Endothelial cell of umbilical vein (primary cell): ENCODE data around the gene LMLN. TPM values are rescaled to one million over a fixed set of nuclear protein-coding genes. Genes with fewer than 3 reads are reported as not detected.

Experiments used
- BruUV-seq: library from RNA; stranded (reverse); fragments of 400-500 nt; replicated peaks from 2 replicates; lab custom pipeline; 2021; lab: Mats Ljungman, UMichigan
- CTCF ChIA-PET: fragments of 300-600, 350-600 bp; sonication (Branson Sonifier 250); formaldehyde crosslinking; loops from one replicate; lab custom pipeline; 2021; ENCODE audit warnings: antibody characterized with exemption, inconsistent platforms; lab: Charles Lee
- POLR2A ChIA-PET: fragments of 300-600, 350-600 bp; sonication (Branson Sonifier 250); formaldehyde crosslinking; loops from one replicate; lab custom pipeline; 2021; ENCODE audit warnings: antibody characterized with exemption, inconsistent platforms; lab: Charles Lee
- DNase-seq: peaks from one replicate; pipeline ENCODE4 v3.0.0-alpha.2; 2011; ENCODE audit warnings: low read depth, low spot score
- FAIRE-seq: peaks from 2 replicates; lab custom pipeline; 2011; peaks lifted over from hg19 to GRCh38; lab: Jason Lieb, UNC
- H2AFZ ChIP-seq: 2 replicates; pipeline ENCODE4 v1.6.0; 2012; ENCODE audit warnings: low read depth, low read length, control low read depth, inconsistent platforms
- H3K27ac ChIP-seq: 2 replicates; pipeline ENCODE4 v1.5.1; 2011; ENCODE audit warnings: low read depth, mild to moderate bottlenecking, control low read depth, low read length, moderate library complexity; ENCODE audit not compliant: insufficient read depth
- H3K27me3 ChIP-seq, 2 experiments: 2 replicates each; pipeline versions ENCODE4 v1.6.0 to v1.6.1; 2011; ENCODE audit warnings: low read length in 2 of 2, mixed read lengths in 1 of 2; ENCODE audit not compliant: control insufficient read depth in 2 of 2, insufficient read depth in 2 of 2
- H3K36me3 ChIP-seq, 2 experiments: 2 replicates in 1 of 2; 3 replicates in 1 of 2; pipeline ENCODE4 v1.5.1; 2011; ENCODE audit warnings: low read length in 2 of 2, mild to moderate bottlenecking in 1 of 2, moderate library complexity in 1 of 2; ENCODE audit not compliant: control insufficient read depth in 2 of 2, insufficient read depth in 2 of 2; ENCODE audit errors: extremely low read depth in 1 of 2
- H3K4me1 ChIP-seq: 3 replicates; pipeline ENCODE4 v1.5.1; 2011; ENCODE audit warnings: mild to moderate bottlenecking, low read length; ENCODE audit not compliant: control insufficient read depth, insufficient read depth; ENCODE audit errors: extremely low read depth
- H3K4me2 ChIP-seq: 2 replicates; pipeline ENCODE4 v1.6.1; 2011; ENCODE audit warnings: low read length, control low read depth, mixed read lengths; ENCODE audit not compliant: insufficient read depth
- H3K4me3 ChIP-seq, 3 experiments: fragments of 200-600 bp in 1 of 3; sonication (generic), shearing (Covaris generic) in 1 of 3; replicated peaks in 1 of 3; 2 replicates each; pipeline ENCODE4 v1.5.1; 2011 to 2016; ENCODE audit warnings: control low read depth in 3 of 3, low read length in 3 of 3, mild to moderate bottlenecking in 2 of 3, inconsistent platforms in 1 of 3, low read depth in 1 of 3, moderate library complexity in 1 of 3; ENCODE audit not compliant: insufficient read depth in 1 of 3
- H3K79me2 ChIP-seq: 2 replicates; pipeline ENCODE4 v1.6.0; 2012; ENCODE audit warnings: low read length, inconsistent platforms; ENCODE audit not compliant: control insufficient read depth, insufficient read depth
- H3K9ac ChIP-seq: replicated peaks from 2 replicates; pipeline ENCODE3; 2011; ENCODE audit warnings: low read length, control low read depth; ENCODE audit not compliant: insufficient read depth; ENCODE audit errors: extremely low read depth
- H3K9me1 ChIP-seq: replicated peaks from 3 replicates; pipeline ENCODE4 v1.6.0; 2011; ENCODE audit warnings: mild to moderate bottlenecking, low read length; ENCODE audit not compliant: control insufficient read depth, insufficient read depth; ENCODE audit errors: extremely low read depth
- H3K9me3 ChIP-seq: replicated peaks from 2 replicates; pipeline ENCODE4 v1.5.1; 2012; ENCODE audit warnings: low read length, inconsistent platforms; ENCODE audit not compliant: control insufficient read depth, insufficient read depth
- H4K20me1 ChIP-seq: replicated peaks from 2 replicates; pipeline ENCODE3; 2011; ENCODE audit warnings: mild to moderate bottlenecking, low read length; ENCODE audit not compliant: control insufficient read depth, insufficient read depth; ENCODE audit errors: extremely low read depth
- EZH2 ChIP-seq: IDR thresholded peaks from 2 replicates; pipeline ENCODE4 v1.6.1; 2012; ENCODE audit warnings: borderline replicate concordance, low read depth, mild to moderate bottlenecking, moderate library complexity, low read length, inconsistent platforms; ENCODE audit not compliant: severe bottlenecking
- FOS ChIP-seq: IDR thresholded peaks from 2 replicates; pipeline ENCODE4 v1.6.1; 2011; ENCODE audit warnings: mild to moderate bottlenecking, low read length, moderate library complexity, borderline replicate concordance; ENCODE audit not compliant: insufficient read depth
- GATA2 ChIP-seq: IDR thresholded peaks from 2 replicates; pipeline ENCODE4 v1.7.0; 2011; ENCODE audit warnings: low read depth, mild to moderate bottlenecking, moderate library complexity, mixed read lengths, low read length; ENCODE audit not compliant: insufficient read length, insufficient read depth
- JUN ChIP-seq: IDR thresholded peaks from 2 replicates; pipeline ENCODE4 v1.6.1; 2011; ENCODE audit warnings: borderline replicate concordance, low read depth; ENCODE audit not compliant: insufficient read length, insufficient read depth
- MYC ChIP-seq: IDR thresholded peaks from one replicate; pipeline ENCODE4 v1.6.1; 2011; ENCODE audit warnings: mild to moderate bottlenecking, low read depth, low read length
- POLR2A ChIP-seq: IDR thresholded peaks from 2 replicates; pipeline ENCODE4 v1.6.1; 2012; ENCODE audit warnings: low read depth, mild to moderate bottlenecking, control low read depth, low read length
- POLR2AphosphoS5 ChIP-seq: IDR thresholded peaks from 2 replicates; pipeline ENCODE4 v1.6.1; 2012; ENCODE audit warnings: low read depth, mild to moderate bottlenecking, control low read depth, low read length, moderate library complexity; ENCODE audit not compliant: insufficient read depth
- dilution Hi-C: fragments of 300-500 bp; cut with MboI; formaldehyde crosslinking; loops from one replicate; pipeline ENCODE4 v1.15.0; 2019; ENCODE audit warnings: low sequenced_read_pairs; ENCODE audit not compliant: extremely low pct_ligation_motif_present
- intact Hi-C: fragments of 100-400 bp; cut with micrococcal nuclease; formaldehyde crosslinking; loops from one replicate; pipeline ENCODE4 v1.10.0; 2022
- polyA plus RNA-seq, 4 experiments: library from polyadenylated mRNA; depleted of rRNA in 3 of 4; stranded (reverse) in 3 of 4; unstranded in 1 of 4; fragments of >200 nt; gene quantifications; 2 replicates each; pipeline versions ENCODE4 v1.2.1 to v1.2.3, GENCODE V29; 2011 to 2012; ENCODE audit warnings: missing spikeins in 1 of 4
- total RNA-seq: library from RNA; stranded (reverse); gene quantifications from 2 replicates; pipeline ENCODE4 v1.2.3, GENCODE V29; 2021
- TF ChIP-seq, protein P1 (sequence below), 2 donors: IDR thresholded peaks; 1 replicate in 1 of 2; 2 replicates in 1 of 2; pipeline ENCODE4 v1.5.1; 2011; ENCODE audit warnings: low read length in 2 of 2, mild to moderate bottlenecking in 2 of 2, moderate library complexity in 2 of 2, control low read depth in 1 of 2, inconsistent platforms in 1 of 2, low read depth in 1 of 2; ENCODE audit not compliant: insufficient read depth in 1 of 2; ENCODE audit errors: extremely low read depth in 1 of 2
- TF ChIP-seq, protein P2 (sequence below): IDR thresholded peaks from 2 replicates; pipeline ENCODE4 v1.6.1; 2011; ENCODE audit not compliant: insufficient read depth, insufficient read length

Gene LMLN
- total and polyA plus RNA-seq, 2 donors (not counting 3 experiments of a cell fraction or from before 2014, with no cell fraction given), result 4.8 to 6.5 TPM

DNA sequence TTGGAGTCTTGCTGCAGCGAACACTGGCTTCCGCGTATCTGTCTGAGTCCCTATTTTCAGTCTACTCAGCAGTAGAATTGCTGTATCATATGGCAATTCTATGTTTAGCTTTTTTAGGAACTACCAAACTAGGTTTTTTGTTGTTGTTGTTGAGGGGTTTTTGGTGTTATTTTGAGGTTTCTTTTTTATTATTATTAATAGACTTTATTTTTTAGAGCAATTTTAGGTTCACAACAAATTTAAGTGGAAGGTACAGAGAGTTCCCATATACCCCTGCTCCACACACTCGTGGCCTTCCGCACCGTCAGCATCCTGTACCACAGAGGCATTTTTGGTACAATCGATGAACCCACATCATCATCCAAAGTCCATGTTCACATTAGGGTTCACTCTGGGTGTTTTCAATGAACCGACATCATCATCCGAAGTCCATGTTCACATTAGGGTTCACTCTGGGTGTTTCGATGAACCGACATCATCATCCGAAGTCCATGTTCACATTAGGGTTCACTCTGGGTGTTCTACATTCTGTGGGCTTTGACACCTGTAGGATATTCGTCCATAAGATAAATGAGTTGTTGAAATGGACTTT lies 67.9 kb downstream of the LMLN start:
- no peak overlapping the region for H3K4me3 ChIP-seq
- ChIA-PET POLR2A (no interaction called here), CTCF (no interaction called here)
- no peak for TF ChIP-seq POLR2A
- TF ChIP-seq GATA2, result no peak
- TF ChIP-seq MYC, result no peak
- no peak for TF ChIP-seq FOS
- H3K4me1 ChIP-seq, result peaks cover 4% of the 10 kb centered on the region
- no peaks in the 10 kb centered on the region for H3K9me3 ChIP-seq
- BruUV-seq, result no TSS peak
- dilution Hi-C loops (no loop called here), intact Hi-C loops (no loop called here)
- no peaks in the 10 kb centered on the region for H3K79me2 ChIP-seq
- no peak overlapping the region for H3K4me2 ChIP-seq
- H3K36me3 ChIP-seq, result no peaks in the 10 kb centered on the region
- H3K9ac ChIP-seq, result no peak overlapping the region
- H3K27ac ChIP-seq, result no peak overlapping the region
- H3K27me3 ChIP-seq, result no peaks in the 10 kb centered on the region
- no peaks in the 10 kb centered on the region for H3K9me1 ChIP-seq
- H4K20me1 ChIP-seq, result no peaks in the 10 kb centered on the region
- DNase-seq, result no peak
- no peak overlapping the region for H2AFZ ChIP-seq
- FAIRE-seq, result no peak

DNA sequence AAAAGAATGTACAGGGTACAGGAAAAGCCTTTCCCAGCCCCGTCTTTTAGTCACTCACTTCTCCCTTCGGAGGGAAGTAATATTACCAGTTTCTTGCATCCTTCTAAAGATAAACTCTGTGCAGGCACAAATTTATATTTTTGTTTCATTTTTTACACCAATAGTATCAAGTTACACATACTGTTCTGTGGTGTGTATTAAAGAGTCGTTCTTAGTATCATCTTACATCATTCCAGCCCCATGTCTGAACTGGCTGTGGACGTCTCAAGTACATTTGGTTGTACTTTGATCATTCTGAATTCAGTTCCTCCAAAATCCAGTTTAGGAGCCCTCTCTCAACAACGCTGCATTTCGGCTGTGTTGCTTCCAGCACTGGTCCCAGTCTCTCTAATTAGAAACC lies 68.7 kb downstream of the LMLN start:
- H3K27ac ChIP-seq, result no peak overlapping the region
- H3K9ac ChIP-seq, result no peak overlapping the region
- ChIA-PET POLR2A (no interaction called here), CTCF (no interaction called here)
- no peak overlapping the region for H2AFZ ChIP-seq
- peaks cover 4% of the 10 kb centered on the region for H3K4me1 ChIP-seq
- BruUV-seq, result no TSS peak
- H3K4me3 ChIP-seq, result no peak overlapping the region
- H3K79me2 ChIP-seq, result no peaks in the 10 kb centered on the region
- no peaks in the 10 kb centered on the region for H3K9me3 ChIP-seq
- intact Hi-C loops (no loop called here), dilution Hi-C loops (no loop called here)
- H3K9me1 ChIP-seq, result no peaks in the 10 kb centered on the region
- FAIRE-seq, result no peak
- no peak for DNase-seq
- no peak overlapping the region for H3K4me2 ChIP-seq
- no peaks in the 10 kb centered on the region for H3K27me3 ChIP-seq
- H3K36me3 ChIP-seq, result no peaks in the 10 kb centered on the region
- TF ChIP-seq JUN (no peak), FOS (no peak), EZH2 (no peak), POLR2AphosphoS5 (no peak), POLR2A (no peak), MYC (no peak), GATA2 (no peak)
- TF ChIP-seq, protein P1, sequence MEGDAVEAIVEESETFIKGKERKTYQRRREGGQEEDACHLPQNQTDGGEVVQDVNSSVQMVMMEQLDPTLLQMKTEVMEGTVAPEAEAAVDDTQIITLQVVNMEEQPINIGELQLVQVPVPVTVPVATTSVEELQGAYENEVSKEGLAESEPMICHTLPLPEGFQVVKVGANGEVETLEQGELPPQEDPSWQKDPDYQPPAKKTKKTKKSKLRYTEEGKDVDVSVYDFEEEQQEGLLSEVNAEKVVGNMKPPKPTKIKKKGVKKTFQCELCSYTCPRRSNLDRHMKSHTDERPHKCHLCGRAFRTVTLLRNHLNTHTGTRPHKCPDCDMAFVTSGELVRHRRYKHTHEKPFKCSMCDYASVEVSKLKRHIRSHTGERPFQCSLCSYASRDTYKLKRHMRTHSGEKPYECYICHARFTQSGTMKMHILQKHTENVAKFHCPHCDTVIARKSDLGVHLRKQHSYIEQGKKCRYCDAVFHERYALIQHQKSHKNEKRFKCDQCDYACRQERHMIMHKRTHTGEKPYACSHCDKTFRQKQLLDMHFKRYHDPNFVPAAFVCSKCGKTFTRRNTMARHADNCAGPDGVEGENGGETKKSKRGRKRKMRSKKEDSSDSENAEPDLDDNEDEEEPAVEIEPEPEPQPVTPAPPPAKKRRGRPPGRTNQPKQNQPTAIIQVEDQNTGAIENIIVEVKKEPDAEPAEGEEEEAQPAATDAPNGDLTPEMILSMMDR (IDR thresholded peaks at IDR 0.05; ENCODE audit: extremely low read depth in 1 of 2, insufficient read depth in 1 of 2, low read depth in 1 of 2, low read length in 2 of 2), result no peak
- TF ChIP-seq, protein P2, sequence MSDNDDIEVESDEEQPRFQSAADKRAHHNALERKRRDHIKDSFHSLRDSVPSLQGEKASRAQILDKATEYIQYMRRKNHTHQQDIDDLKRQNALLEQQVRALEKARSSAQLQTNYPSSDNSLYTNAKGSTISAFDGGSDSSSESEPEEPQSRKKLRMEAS, result no peak
- H4K20me1 ChIP-seq, result no peaks in the 10 kb centered on the region
